GM10266 (cell line): ENCODE results near the gene COL19A1.

Experiments
- DNase-seq: peaks from one replicate; pipeline ENCODE4 v3.0.0; 2012; ENCODE audit errors: extremely low spot score
- TF ChIP-seq, protein P1 (sequence below): IDR thresholded peaks from 2 replicates; pipeline ENCODE4 v1.5.1; 2012; ENCODE audit warnings: mild to moderate bottlenecking, low read depth; ENCODE audit not compliant: control insufficient read depth, insufficient read depth; ENCODE audit errors: missing control alignments

The COL19A1 gene

GRCh38 chr6:70180183-70180900, 314.0 kb downstream of the COL19A1 start:
- TF ChIP-seq, protein P1, sequence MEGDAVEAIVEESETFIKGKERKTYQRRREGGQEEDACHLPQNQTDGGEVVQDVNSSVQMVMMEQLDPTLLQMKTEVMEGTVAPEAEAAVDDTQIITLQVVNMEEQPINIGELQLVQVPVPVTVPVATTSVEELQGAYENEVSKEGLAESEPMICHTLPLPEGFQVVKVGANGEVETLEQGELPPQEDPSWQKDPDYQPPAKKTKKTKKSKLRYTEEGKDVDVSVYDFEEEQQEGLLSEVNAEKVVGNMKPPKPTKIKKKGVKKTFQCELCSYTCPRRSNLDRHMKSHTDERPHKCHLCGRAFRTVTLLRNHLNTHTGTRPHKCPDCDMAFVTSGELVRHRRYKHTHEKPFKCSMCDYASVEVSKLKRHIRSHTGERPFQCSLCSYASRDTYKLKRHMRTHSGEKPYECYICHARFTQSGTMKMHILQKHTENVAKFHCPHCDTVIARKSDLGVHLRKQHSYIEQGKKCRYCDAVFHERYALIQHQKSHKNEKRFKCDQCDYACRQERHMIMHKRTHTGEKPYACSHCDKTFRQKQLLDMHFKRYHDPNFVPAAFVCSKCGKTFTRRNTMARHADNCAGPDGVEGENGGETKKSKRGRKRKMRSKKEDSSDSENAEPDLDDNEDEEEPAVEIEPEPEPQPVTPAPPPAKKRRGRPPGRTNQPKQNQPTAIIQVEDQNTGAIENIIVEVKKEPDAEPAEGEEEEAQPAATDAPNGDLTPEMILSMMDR, result no peak
- DNase-seq, result no peak

GRCh38 chr6:70180901-70181599, 314.7 kb downstream of the COL19A1 start:
- TF ChIP-seq, protein P1, result no peak
- DNase-seq, result peak; percentile 4

DNA sequence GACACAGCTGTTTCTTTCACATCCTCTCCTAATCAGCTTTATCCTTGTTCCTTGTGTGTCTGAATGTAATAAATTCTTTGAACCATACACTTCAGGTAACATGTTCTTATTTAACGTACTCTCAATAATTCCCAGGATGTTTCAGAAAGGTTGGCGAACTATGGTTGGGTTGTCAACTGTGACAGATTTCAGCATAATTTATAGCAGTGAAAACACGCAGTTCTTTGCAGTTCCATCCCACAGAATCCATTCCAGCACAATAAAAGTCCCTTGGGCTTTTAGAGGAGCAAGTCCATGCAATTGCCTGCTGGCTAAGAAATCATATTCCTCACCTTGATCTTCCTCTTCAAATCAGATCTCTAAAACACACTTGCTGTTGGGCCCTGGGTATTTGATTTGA, 317.2 kb downstream of the COL19A1 start:
- TF ChIP-seq, protein P1, result no peak
- no peak for DNase-seq

- TF ChIP-seq, protein P1, result no peak
Observed at GRCh38 chr6:70184723-70185122, 318.4 kb downstream of the COL19A1 start.

GRCh38 chr6:70186461-70186860, 320.1 kb downstream of the COL19A1 start:
- DNase-seq, result no peak
- TF ChIP-seq, protein P1, result no peak

More at GRCh38 chr6:70184723-70185122, 318.4 kb downstream of the COL19A1 start:
- DNase-seq, result no peak

DNA sequence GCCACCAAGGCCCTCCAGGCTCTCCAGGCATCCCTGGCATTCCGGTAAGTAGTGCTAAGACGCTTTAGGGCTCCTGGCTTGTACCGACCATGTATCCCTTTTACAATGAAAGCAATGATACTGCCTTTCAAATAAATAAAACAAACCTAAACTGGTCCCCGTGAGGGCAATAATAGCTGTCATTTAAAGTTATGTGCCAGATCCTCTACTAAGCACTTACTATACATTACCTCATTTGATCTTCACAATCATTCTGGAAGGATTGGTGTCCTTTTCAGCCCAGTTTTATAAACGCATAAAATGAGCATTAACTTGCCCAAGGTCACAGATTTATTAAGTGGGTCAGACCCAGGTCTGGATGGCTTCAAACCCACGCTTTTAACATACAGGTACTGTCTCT, 321.8 kb downstream of the COL19A1 start:
- DNase-seq, result no peak
- TF ChIP-seq, protein P1, result no peak

DNA sequence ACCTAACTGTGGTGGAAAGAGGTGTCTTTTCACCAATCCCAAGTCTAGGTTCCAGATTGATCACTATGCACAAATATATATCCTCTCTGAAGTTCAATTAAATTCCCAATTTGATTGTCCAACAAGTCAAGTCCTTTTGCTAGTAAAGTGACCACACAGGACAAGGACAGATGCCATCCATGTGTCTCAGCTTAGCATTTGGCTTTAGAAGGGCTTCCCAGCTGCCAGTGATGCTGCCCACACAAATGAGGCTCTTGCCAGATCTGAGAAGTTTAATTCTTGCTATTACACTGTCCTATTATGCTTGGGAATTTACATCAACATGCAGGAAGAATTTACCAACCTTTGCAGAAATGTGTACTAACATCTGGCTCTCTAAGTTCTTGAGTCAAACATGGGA, 328.1 kb downstream of the COL19A1 start:
- TF ChIP-seq, protein P1, result no peak
- no peak for DNase-seq
